H1 (cell line): ENCODE data around the gene MAPK8IP1. TPM values are rescaled to one million over a fixed set of nuclear protein-coding genes. Genes with fewer than 3 reads are reported as not detected.

Experiments
- CHD7 ChIP-seq: fragments of 300-600 bp; sonication (generic); IDR thresholded peaks from 2 replicates; pipeline ENCODE4 v1.7.1; 2012; ENCODE audit warnings: low read length, moderate library complexity, mild to moderate bottlenecking, inconsistent platforms; ENCODE audit not compliant: insufficient replicate concordance
- polyA plus RNA-seq, 7 experiments: library from polyadenylated mRNA; depleted of rRNA in 3 of 7; stranded (reverse) in 5 of 7; unstranded in 2 of 7; fragments of >200 nt in 5 of 7; fragments of 200-250 nt in 2 of 7; gene quantifications; 1 replicate in 5 of 7; 2 replicates in 1 of 7; 4 replicates in 1 of 7; pipeline versions ENCODE4 v1.2.1 to v1.2.3, GENCODE V29; 2011 to 2013; ENCODE audit warnings: missing spikeins in 2 of 7, mixed read lengths in 2 of 7
- total RNA-seq: library from RNA; stranded (reverse); fragmentation: NEBNext Ultra II Directional; extraction: Animal tissue kit (Norgen Biotek cat#: 25700); gene quantifications from 2 replicates; pipeline ENCODE4 v1.2.1, GENCODE V29; 2021

The MAPK8IP1 gene
- total and polyA plus RNA-seq, 2 of the 8 experiments (the other 6 are each of a cell fraction or from before 2014, with no cell fraction given), result 32.4 to 40.1 TPM

- TF ChIP-seq CHD7, result no peak
Measured at GRCh38 chr11:45857961-45858474, 27.4 kb upstream of the MAPK8IP1 start (continued).
